ENCODE results near the gene TMCC1. TPM values are rescaled to one million over a fixed set of nuclear protein-coding genes. Genes with fewer than 3 reads are reported as not detected.

The TMCC1 gene
- polyA plus RNA-seq, 1 of the 3 experiments (the other 2 are of a cell fraction) = 7.2 TPM

DNA sequence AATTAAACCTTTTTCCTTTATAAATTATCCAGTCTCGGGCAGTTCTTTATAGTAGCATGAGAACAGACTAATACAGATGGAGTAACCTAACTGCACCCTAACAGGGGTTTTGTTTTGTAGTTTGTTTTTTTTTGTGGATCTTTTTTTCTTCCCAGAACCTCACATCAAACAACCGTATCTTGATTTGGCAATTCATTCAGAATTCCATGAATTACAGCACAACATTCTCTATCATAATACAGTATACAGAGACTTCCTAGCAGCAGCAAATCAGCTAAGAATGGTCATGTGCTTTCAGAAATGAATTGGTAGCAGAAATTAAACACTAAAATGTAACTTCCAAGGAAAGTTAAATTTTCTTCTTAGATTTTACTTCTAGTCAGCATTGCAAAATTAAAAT is 114.6 kb downstream of the TMCC1 start:
- WGBS (ENCODE audit: low lambda C conversion rate) = 97% methylated on average over 2 of the region's 2 CpGs
- no peak overlapping the region for H2AFZ ChIP-seq (ENCODE audit: low read depth)
- H3K4me2 ChIP-seq = no peak overlapping the region
- H3K79me2 ChIP-seq (ENCODE audit: insufficient read depth) = no peaks in the 10 kb centered on the region; the same call in 1 of the 2 replicates
- TF ChIP-seq ELF1 (IDR thresholded peaks at IDR 0.05) (no peak), PBX3 (IDR thresholded peaks at IDR 0.05) (no peak), USF2 (IDR thresholded peaks at IDR 0.05; ENCODE audit: borderline replicate concordance, low read depth, low read length) (no peak), GATA2 (CRISPR knock-in tag; IDR thresholded peaks at IDR 0.05) (no peak), TCF12 (IDR thresholded peaks at IDR 0.05) (no peak)
- ChIA-PET POLR2A (no interaction called here), CTCF (no interaction called here)
- no peak overlapping the region for H3K4me3 ChIP-seq (ENCODE audit: low read depth in 2 of 2, low read length in 1 of 2)
- DNase-seq = no peak
- H3K4me1 ChIP-seq (ENCODE audit: control insufficient read depth in 1 of 2, insufficient read depth in 2 of 2, low read depth in 1 of 2, low read length in 1 of 2) = no peaks in the 10 kb centered on the region; a peak in 1 of 4 replicates
- no peak overlapping the region for H3K27ac ChIP-seq (ENCODE audit: low read depth in 2 of 2, low read length in 1 of 2)
- H3K27me3 ChIP-seq (ENCODE audit: insufficient read depth) = no peaks in the 10 kb centered on the region
- H3K9me2 ChIP-seq = no peaks in the 10 kb centered on the region
- H4K20me1 ChIP-seq (ENCODE audit: insufficient read depth) = no peaks in the 10 kb centered on the region
- H3K36me3 ChIP-seq (replicated peaks in 1 of 2; ENCODE audit: control insufficient read depth in 1 of 2, insufficient read depth in 2 of 2, low read length in 1 of 2) = no peaks in the 10 kb centered on the region
- H3K9ac ChIP-seq = no peak overlapping the region
- H3F3A ChIP-seq (replicated peaks; ENCODE audit: insufficient read depth) = no peaks in the 10 kb centered on the region
- no peaks in the 10 kb centered on the region for H3K9me3 ChIP-seq

- no peak overlapping the region for H2AFZ ChIP-seq (ENCODE audit: low read depth)
- H3F3A ChIP-seq (replicated peaks; ENCODE audit: insufficient read depth) = no peaks in the 10 kb centered on the region
- H3K79me2 ChIP-seq (ENCODE audit: insufficient read depth) = no peaks in the 10 kb centered on the region; the same call in none of the 2 replicates
- CTCF ChIA-PET = no interaction called here
- POLR2A ChIA-PET = no interaction called here
- no peak overlapping the region for H3K27ac ChIP-seq (ENCODE audit: low read depth in 2 of 2, low read length in 1 of 2)
- no peaks in the 10 kb centered on the region for H3K27me3 ChIP-seq (ENCODE audit: insufficient read depth)
- no peaks in the 10 kb centered on the region for H3K9me2 ChIP-seq
- no peaks in the 10 kb centered on the region for H3K4me1 ChIP-seq (ENCODE audit: control insufficient read depth in 1 of 2, insufficient read depth in 2 of 2, low read depth in 1 of 2, low read length in 1 of 2)
- H3K9ac ChIP-seq = no peak overlapping the region
- 91% methylated on average over 4 of the region's 4 CpGs for WGBS (ENCODE audit: low lambda C conversion rate)
- no peak overlapping the region for H3K4me2 ChIP-seq
- DNase-seq = no peak
- TF ChIP-seq SIN3A (IDR thresholded peaks at IDR 0.05; ENCODE audit: borderline replicate concordance, low read depth, low read length) (no peak), FOXJ3 (CRISPR knock-in tag; IDR thresholded peaks at IDR 0.05) (no peak), RFX5 (IDR thresholded peaks at IDR 0.05; ENCODE audit: low read length) (no peak), EP300 (IDR thresholded peaks at IDR 0.05; ENCODE audit: borderline replicate concordance in 1 of 2, low read depth in 1 of 2, low read length in 1 of 2) (no peak), YY1 (IDR thresholded peaks at IDR 0.05; ENCODE audit: low read depth) (no peak), SMC3 (IDR thresholded peaks at IDR 0.05; ENCODE audit: low read depth, low read length) (no peak), USF1 (IDR thresholded peaks at IDR 0.05; ENCODE audit: borderline replicate concordance, low read depth) (no peak), POLR2AphosphoS5 (IDR thresholded peaks at IDR 0.05; ENCODE audit: low read depth, low read length) (no peak), MAX (IDR thresholded peaks at IDR 0.05; ENCODE audit: low read depth) (no peak), RAD21 (IDR thresholded peaks at IDR 0.05; ENCODE audit: low read length) (no peak), TEAD4 (IDR thresholded peaks at IDR 0.05; ENCODE audit: borderline replicate concordance, insufficient read depth) (no peak), MEF2A (IDR thresholded peaks at IDR 0.05; ENCODE audit: borderline replicate concordance, low read depth) (no peak), EZH2phosphoT487 (IDR thresholded peaks at IDR 0.05; ENCODE audit: borderline replicate concordance, low read depth) (no peak), JUND (IDR thresholded peaks at IDR 0.05) (no peak), RXRA (IDR thresholded peaks at IDR 0.05; ENCODE audit: borderline replicate concordance, low read depth) (no peak)
- TF ChIP-seq, protein P1, sequence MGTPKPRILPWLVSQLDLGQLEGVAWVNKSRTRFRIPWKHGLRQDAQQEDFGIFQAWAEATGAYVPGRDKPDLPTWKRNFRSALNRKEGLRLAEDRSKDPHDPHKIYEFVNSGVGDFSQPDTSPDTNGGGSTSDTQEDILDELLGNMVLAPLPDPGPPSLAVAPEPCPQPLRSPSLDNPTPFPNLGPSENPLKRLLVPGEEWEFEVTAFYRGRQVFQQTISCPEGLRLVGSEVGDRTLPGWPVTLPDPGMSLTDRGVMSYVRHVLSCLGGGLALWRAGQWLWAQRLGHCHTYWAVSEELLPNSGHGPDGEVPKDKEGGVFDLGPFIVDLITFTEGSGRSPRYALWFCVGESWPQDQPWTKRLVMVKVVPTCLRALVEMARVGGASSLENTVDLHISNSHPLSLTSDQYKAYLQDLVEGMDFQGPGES (IDR thresholded peaks at IDR 0.05; ENCODE audit: low read depth, low read length) = no peak
- TF ChIP-seq, protein P2, sequence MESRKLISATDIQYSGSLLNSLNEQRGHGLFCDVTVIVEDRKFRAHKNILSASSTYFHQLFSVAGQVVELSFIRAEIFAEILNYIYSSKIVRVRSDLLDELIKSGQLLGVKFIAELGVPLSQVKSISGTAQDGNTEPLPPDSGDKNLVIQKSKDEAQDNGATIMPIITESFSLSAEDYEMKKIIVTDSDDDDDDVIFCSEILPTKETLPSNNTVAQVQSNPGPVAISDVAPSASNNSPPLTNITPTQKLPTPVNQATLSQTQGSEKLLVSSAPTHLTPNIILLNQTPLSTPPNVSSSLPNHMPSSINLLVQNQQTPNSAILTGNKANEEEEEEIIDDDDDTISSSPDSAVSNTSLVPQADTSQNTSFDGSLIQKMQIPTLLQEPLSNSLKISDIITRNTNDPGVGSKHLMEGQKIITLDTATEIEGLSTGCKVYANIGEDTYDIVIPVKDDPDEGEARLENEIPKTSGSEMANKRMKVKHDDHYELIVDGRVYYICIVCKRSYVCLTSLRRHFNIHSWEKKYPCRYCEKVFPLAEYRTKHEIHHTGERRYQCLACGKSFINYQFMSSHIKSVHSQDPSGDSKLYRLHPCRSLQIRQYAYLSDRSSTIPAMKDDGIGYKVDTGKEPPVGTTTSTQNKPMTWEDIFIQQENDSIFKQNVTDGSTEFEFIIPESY (IDR thresholded peaks at IDR 0.05; ENCODE audit: borderline replicate concordance, low read depth) = no peak
- H3K4me3 ChIP-seq (ENCODE audit: low read depth in 2 of 2, low read length in 1 of 2) = no peak overlapping the region
- no peaks in the 10 kb centered on the region for H4K20me1 ChIP-seq (ENCODE audit: insufficient read depth)
- H3K9me3 ChIP-seq = no peaks in the 10 kb centered on the region
- no peaks in the 10 kb centered on the region for H3K36me3 ChIP-seq (replicated peaks in 1 of 2; ENCODE audit: control insufficient read depth in 1 of 2, insufficient read depth in 2 of 2, low read length in 1 of 2)
Measured at GRCh38 chr3:129777806-129778205, 115.7 kb downstream of the TMCC1 start.
